Measurements from ENCODE around the gene PIGM.

The PIGM gene

GRCh38 chr1:160031365-160032164 is at the start of gene PIGM:
Gene PIGM (minus strand): TSS chr1:160031990. CDS start chr1:160031739, 251 bp downstream.
- peak; percentile 98 for DNase-seq

- DNase-seq = no peak
These were observed 49.6 kb upstream of the PIGM start, which contains the start of gene KCNJ9 for GRCh38 chr1:160081261-160081936. Gene KCNJ9 (plus strand): TSS chr1:160081538. CDS start chr1:160084031, 2,493 bp downstream.

GRCh38 chr1:160080381-160081100 is 48.8 kb upstream of the PIGM start:
- DNase-seq = no peak

GRCh38 chr1:160079448-160079847 is 47.7 kb upstream of the PIGM start:
- no peak for DNase-seq

- DNase-seq = peak; percentile 17
These were observed 46.9 kb upstream of the PIGM start for GRCh38 chr1:160078512-160079195.

- DNase-seq = no peak
These were observed 45.7 kb upstream of the PIGM start for GRCh38 chr1:160077486-160077885.

GRCh38 chr1:160076295-160076694 is 44.5 kb upstream of the PIGM start:
- DNase-seq = no peak

- no peak for DNase-seq
These were observed 44.0 kb upstream of the PIGM start for GRCh38 chr1:160075836-160076235.

GRCh38 chr1:160074865-160075264 is 43.1 kb upstream of the PIGM start:
- DNase-seq = no peak

- no peak for DNase-seq
These were observed 39.5 kb upstream of the PIGM start for GRCh38 chr1:160071289-160071688.

GRCh38 chr1:160070243-160071163 is 38.7 kb upstream of the PIGM start:
- DNase-seq = no peak

GRCh38 chr1:160069460-160070231 is 37.9 kb upstream of the PIGM start, which contains the start of gene KCNJ10:
Gene KCNJ10 (minus strand): TSS chr1:160070160. CDS start chr1:160042532, 27,628 bp downstream.
- no peak for DNase-seq

GRCh38 chr1:160068225-160068624 is 36.4 kb upstream of the PIGM start:
- no peak for DNase-seq

GRCh38 chr1:160066829-160067745 is 35.3 kb upstream of the PIGM start:
- DNase-seq = no peak

- DNase-seq = no peak
These were observed 33.0 kb upstream of the PIGM start for GRCh38 chr1:160064746-160065145.

GRCh38 chr1:160064164-160064563 is 32.4 kb upstream of the PIGM start:
- DNase-seq = no peak

- no peak for DNase-seq
These were observed 31.4 kb upstream of the PIGM start for GRCh38 chr1:160063176-160063575.

GRCh38 chr1:160062230-160062532 is 30.4 kb upstream of the PIGM start:
- DNase-seq = no peak

GRCh38 chr1:160061369-160062229 is 29.8 kb upstream of the PIGM start:
- DNase-seq = no peak
